Tibial nerve (tissue), 4 donors: ENCODE measurements around the gene TMEM186.

Experiments
- CTCF ChIP-seq, 5 experiments: fragments of 200-600 bp in 3 of 5; fragments of 450-650 bp in 2 of 5; sonication (generic) in 3 of 5; IDR thresholded peaks; one replicate each; pipeline ENCODE4 v1.5.1; 2016 to 2019; ENCODE audit warnings: antibody characterized with exemption in 5 of 5, mild to moderate bottlenecking in 3 of 5, moderate library complexity in 2 of 5
- EP300 ChIP-seq, 2 donors: sonication (generic); formaldehyde crosslinking; IDR thresholded peaks; one replicate each; pipeline ENCODE4 v1.6.1; 2017; ENCODE audit warnings: antibody characterized with exemption in 2 of 2, mild to moderate bottlenecking in 1 of 2
- POLR2A ChIP-seq, 2 donors: fragments of 450-650 bp; IDR thresholded peaks; one replicate each; pipeline ENCODE4 v1.6.1; 2017; ENCODE audit warnings: antibody characterized with exemption in 2 of 2, mild to moderate bottlenecking in 2 of 2, moderate library complexity in 2 of 2

GRCh38 chr16:8785408-8785807 lies 12.0 kb downstream of the TMEM186 start:
- TF ChIP-seq EP300 (IDR thresholded peaks at IDR 0.05) (no peak), CTCF (IDR thresholded peaks at IDR 0.05) (no peak), POLR2A (IDR thresholded peaks at IDR 0.05) (no peak)
